Measurements from ENCODE around the gene NT5DC3.

NT5DC3 gene

GRCh38 chr12:103855036-103855712 lies 14.1 kb upstream of the NT5DC3 start:
- Histone ChIP-seq H3K27me3 (ENCODE audit: control insufficient read depth, insufficient read depth, low read length) (no peaks in the 10 kb centered on the region), H3K27ac (ENCODE audit: low read depth, low read length) (no peak overlapping the region), H3K4me3 (ENCODE audit: low read depth, low read length) (no peak overlapping the region), H3K9me3 (ENCODE audit: control insufficient read depth, insufficient read depth, low read depth, low read length) (no peaks in the 10 kb centered on the region), H3K36me3 (ENCODE audit: control insufficient read depth, insufficient read depth, low read length) (no peaks in the 10 kb centered on the region), H3K4me1 (ENCODE audit: control insufficient read depth, insufficient read depth, low read length) (no peaks in the 10 kb centered on the region), H3K9ac (ENCODE audit: low read length) (no peak overlapping the region)

DNA sequence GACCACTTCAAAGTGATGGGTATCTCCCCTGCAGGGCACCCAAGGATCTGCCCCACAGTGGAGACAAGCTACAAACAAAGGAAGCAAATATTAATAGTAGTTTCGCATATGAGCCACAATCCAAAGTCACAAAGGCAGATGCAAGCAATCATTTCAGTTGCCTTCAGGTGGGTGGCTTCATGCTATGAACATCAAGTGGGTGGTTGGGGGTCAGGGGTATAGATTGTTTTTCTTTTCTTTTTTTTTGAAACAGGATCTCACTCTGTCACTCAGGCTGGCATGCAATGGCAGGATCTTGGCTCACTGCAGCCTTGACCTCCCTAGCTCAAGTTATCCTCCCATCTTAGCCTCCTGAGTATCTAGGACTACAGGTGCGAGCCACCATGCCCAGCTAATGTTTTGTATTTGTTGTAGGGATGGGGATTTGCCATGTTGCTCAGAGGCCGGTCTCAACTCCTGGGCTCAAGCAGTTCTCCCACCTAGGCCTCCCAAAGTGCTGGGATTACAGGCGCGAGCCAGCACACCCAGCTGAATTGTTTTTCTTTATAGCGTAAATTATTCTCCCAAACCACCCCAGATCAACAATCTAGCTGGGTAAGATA lies 13.4 kb upstream of the NT5DC3 start:
- no peak overlapping the region for H3K9ac ChIP-seq (ENCODE audit: low read length)
- H3K9me3 ChIP-seq (ENCODE audit: control insufficient read depth, insufficient read depth, low read depth, low read length), result no peaks in the 10 kb centered on the region
- H3K27me3 ChIP-seq (ENCODE audit: control insufficient read depth, insufficient read depth, low read length), result no peaks in the 10 kb centered on the region
- no peak overlapping the region for H3K27ac ChIP-seq (ENCODE audit: low read depth, low read length)
- no peaks in the 10 kb centered on the region for H3K36me3 ChIP-seq (ENCODE audit: control insufficient read depth, insufficient read depth, low read length)
- no peak overlapping the region for H3K4me3 ChIP-seq (ENCODE audit: low read depth, low read length)
- H3K4me1 ChIP-seq (ENCODE audit: control insufficient read depth, insufficient read depth, low read length), result no peaks in the 10 kb centered on the region

DNA sequence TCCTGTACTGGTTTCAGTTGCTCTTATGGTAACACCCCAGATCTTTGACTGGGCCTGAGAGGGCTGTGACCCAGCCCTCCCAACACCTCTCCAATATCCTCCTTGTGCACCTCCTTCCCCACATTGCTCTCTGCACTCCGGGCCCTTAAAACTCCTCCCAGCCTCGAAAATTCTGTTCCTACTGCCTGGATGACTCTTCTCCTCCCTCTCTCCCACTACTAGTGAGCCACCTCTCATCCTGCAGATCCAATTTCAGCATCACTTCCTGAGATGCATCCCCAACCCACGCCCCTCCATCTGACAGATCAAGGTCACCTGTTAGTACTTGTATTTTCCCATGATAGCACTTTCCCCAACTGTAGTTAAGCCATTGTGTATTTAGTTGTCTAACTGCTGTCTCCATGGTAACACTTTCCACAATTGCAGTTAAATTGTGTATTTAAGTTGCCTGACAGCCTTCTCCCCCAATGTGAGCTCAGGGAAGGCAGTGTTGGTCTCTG lies 11.5 kb upstream of the NT5DC3 start:
- no peaks in the 10 kb centered on the region for H3K36me3 ChIP-seq (ENCODE audit: control insufficient read depth, insufficient read depth, low read length)
- no peak overlapping the region for H3K9ac ChIP-seq (ENCODE audit: low read length)
- H3K9me3 ChIP-seq (ENCODE audit: control insufficient read depth, insufficient read depth, low read depth, low read length), result no peaks in the 10 kb centered on the region
- no peak overlapping the region for H3K4me3 ChIP-seq (ENCODE audit: low read depth, low read length)
- no peak overlapping the region for H3K27ac ChIP-seq (ENCODE audit: low read depth, low read length)
- H3K27me3 ChIP-seq (ENCODE audit: control insufficient read depth, insufficient read depth, low read length), result no peaks in the 10 kb centered on the region
- H3K4me1 ChIP-seq (ENCODE audit: control insufficient read depth, insufficient read depth, low read length), result no peaks in the 10 kb centered on the region

DNA sequence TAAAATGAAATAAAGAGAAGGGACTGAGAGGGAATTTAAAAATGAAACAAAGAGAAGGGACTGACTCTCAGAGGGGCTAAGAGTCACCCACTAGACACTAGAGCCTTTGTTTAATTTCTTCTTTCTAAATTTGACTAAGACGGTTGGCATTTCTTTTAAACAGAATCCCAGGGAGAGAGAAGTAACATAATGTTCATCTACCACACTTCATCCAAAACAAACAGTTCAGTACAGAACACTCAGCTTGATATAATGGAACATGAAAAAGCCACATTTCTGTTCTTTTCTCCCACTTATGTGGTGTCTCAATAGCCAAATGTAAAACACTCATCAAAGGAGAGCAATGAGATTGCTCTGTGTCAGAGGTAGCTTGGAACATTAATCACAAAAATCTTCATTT lies 10.1 kb upstream of the NT5DC3 start:
- Histone ChIP-seq H3K36me3 (ENCODE audit: control insufficient read depth, insufficient read depth, low read length) (no peaks in the 10 kb centered on the region), H3K9ac (ENCODE audit: low read length) (no peak overlapping the region), H3K27ac (ENCODE audit: low read depth, low read length) (no peak overlapping the region), H3K4me3 (ENCODE audit: low read depth, low read length) (no peak overlapping the region), H3K4me1 (ENCODE audit: control insufficient read depth, insufficient read depth, low read length) (no peaks in the 10 kb centered on the region), H3K27me3 (ENCODE audit: control insufficient read depth, insufficient read depth, low read length) (no peaks in the 10 kb centered on the region), H3K9me3 (ENCODE audit: control insufficient read depth, insufficient read depth, low read depth, low read length) (no peaks in the 10 kb centered on the region)

DNA sequence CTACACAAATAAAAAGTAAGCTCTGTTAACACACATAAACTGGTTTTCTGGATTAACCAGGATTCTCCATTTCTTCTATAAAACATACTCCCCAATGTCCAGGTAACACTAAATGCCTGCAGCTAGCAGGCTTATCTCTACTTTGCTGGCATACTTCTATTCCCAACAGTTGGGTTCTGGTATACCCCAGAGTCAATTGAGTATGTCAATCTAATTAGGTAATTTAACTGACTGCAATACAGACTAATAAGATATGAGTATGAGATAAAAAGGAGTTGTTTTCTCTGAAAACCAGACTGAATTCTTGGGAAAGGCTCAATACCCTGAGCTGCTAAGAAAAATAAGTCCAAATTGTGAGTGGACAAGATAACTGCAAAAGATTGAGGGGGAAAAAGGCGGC lies 9.4 kb upstream of the NT5DC3 start:
- H3K27ac ChIP-seq (ENCODE audit: low read depth, low read length), result no peak overlapping the region
- no peak overlapping the region for H3K9ac ChIP-seq (ENCODE audit: low read length)
- no peak overlapping the region for H3K4me3 ChIP-seq (ENCODE audit: low read depth, low read length)
- H3K36me3 ChIP-seq (ENCODE audit: control insufficient read depth, insufficient read depth, low read length), result no peaks in the 10 kb centered on the region
- H3K27me3 ChIP-seq (ENCODE audit: control insufficient read depth, insufficient read depth, low read length), result no peaks in the 10 kb centered on the region
- no peaks in the 10 kb centered on the region for H3K9me3 ChIP-seq (ENCODE audit: control insufficient read depth, insufficient read depth, low read depth, low read length)
- no peaks in the 10 kb centered on the region for H3K4me1 ChIP-seq (ENCODE audit: control insufficient read depth, insufficient read depth, low read length)

DNA sequence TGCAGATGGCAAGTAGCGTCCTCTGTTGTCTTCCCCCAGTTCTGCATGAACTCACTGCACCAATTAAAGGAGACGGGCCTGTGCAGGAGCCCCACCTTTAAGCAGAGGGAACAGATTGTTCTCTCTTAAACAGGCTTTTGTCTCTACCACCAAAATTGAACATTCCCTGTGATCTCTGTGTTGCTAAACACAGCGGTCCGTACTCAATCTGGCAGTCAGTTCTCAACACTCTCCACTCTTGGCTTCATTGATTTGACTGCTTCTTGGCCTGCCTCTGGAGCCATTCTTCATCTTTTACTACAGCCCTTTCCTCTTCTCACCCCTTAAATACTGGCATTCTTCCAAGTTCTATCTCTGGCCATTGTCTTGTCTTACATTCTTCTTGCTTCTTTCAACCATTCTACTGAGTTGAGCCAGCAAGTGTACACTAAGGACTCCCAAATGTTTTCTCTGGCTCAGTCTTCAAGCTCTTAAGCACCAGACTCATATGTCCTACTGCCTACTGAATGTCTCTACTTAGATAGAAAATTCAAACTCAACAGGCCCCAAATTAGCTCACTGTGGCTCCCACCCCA lies 8.0 kb upstream of the NT5DC3 start:
- Histone ChIP-seq H3K4me3 (ENCODE audit: low read depth, low read length) (no peak overlapping the region), H3K36me3 (ENCODE audit: control insufficient read depth, insufficient read depth, low read length) (no peaks in the 10 kb centered on the region), H3K27ac (ENCODE audit: low read depth, low read length) (no peak overlapping the region), H3K27me3 (ENCODE audit: control insufficient read depth, insufficient read depth, low read length) (no peaks in the 10 kb centered on the region), H3K9ac (ENCODE audit: low read length) (no peak overlapping the region), H3K9me3 (ENCODE audit: control insufficient read depth, insufficient read depth, low read depth, low read length) (no peaks in the 10 kb centered on the region), H3K4me1 (ENCODE audit: control insufficient read depth, insufficient read depth, low read length) (no peaks in the 10 kb centered on the region)

DNA sequence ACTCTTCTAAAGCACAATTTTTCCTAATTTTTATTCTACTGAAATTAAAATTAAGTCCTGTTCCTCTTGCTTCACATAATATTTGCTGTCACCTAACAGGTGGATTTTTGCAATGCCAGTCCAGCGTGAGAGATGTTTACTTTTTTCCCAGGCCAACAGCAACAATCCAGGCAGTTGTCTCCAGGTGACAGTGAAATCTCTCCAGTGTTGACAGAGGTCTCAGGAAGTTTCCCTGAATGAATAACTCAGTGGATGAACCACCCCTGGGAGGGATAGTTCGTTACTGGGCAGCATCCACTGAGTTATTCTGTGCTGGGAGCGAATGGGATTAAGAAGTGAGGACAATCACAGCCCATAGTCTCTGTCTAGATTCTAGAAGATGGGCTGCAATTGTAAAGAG lies 7.1 kb upstream of the NT5DC3 start:
- H3K27ac ChIP-seq (ENCODE audit: low read depth, low read length), result no peak overlapping the region

GRCh38 chr12:103846415-103846814 lies 5.4 kb upstream of the NT5DC3 start:
- Histone ChIP-seq H3K9ac (ENCODE audit: low read length) (no peak overlapping the region), H3K4me1 (ENCODE audit: control insufficient read depth, insufficient read depth, low read length) (peaks cover 4% of the 10 kb centered on the region; the same call in 1 of the 2 replicates), H3K4me3 (ENCODE audit: low read depth, low read length) (no peak overlapping the region), H3K27me3 (ENCODE audit: control insufficient read depth, insufficient read depth, low read length) (no peaks in the 10 kb centered on the region), H3K27ac (ENCODE audit: low read depth, low read length) (no peak overlapping the region), H3K36me3 (ENCODE audit: control insufficient read depth, insufficient read depth, low read length) (no peaks in the 10 kb centered on the region), H3K9me3 (ENCODE audit: control insufficient read depth, insufficient read depth, low read depth, low read length) (no peaks in the 10 kb centered on the region)

More for the DNA sequence above, 7.1 kb upstream of the NT5DC3 start:
- H3K4me3 ChIP-seq (ENCODE audit: low read depth, low read length), result no peak overlapping the region
- no peaks in the 10 kb centered on the region for H3K27me3 ChIP-seq (ENCODE audit: control insufficient read depth, insufficient read depth, low read length)
- no peaks in the 10 kb centered on the region for H3K4me1 ChIP-seq (ENCODE audit: control insufficient read depth, insufficient read depth, low read length)
- H3K36me3 ChIP-seq (ENCODE audit: control insufficient read depth, insufficient read depth, low read length), result no peaks in the 10 kb centered on the region
- H3K9me3 ChIP-seq (ENCODE audit: control insufficient read depth, insufficient read depth, low read depth, low read length), result no peaks in the 10 kb centered on the region
- H3K9ac ChIP-seq (ENCODE audit: low read length), result no peak overlapping the region

DNA sequence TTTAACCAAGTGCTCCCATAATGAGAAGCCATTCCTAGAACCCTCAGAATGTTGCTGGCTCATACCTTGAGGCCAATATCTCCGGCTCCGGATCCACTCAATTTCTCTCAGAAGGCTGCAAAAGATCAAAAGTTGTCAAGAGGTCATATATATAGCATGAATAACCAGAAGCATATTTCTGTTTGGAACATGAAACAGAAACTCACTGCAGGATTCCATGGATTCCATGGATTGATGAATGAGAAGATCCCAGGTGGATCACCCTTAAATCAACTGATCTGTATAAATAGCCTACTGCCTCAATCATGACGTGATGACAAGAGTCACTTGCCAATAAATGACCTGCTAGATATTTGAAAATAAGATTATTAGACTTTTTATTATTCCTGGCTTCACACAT lies 3.3 kb upstream of the NT5DC3 start:
- peaks cover 10% of the 10 kb centered on the region for H3K27me3 ChIP-seq (ENCODE audit: control insufficient read depth, insufficient read depth, low read length)
- no peaks in the 10 kb centered on the region for H3K9me3 ChIP-seq (ENCODE audit: control insufficient read depth, insufficient read depth, low read depth, low read length)
- no peaks in the 10 kb centered on the region for H3K36me3 ChIP-seq (ENCODE audit: control insufficient read depth, insufficient read depth, low read length)
- H3K4me3 ChIP-seq (ENCODE audit: low read depth, low read length), result no peak overlapping the region
- no peak overlapping the region for H3K27ac ChIP-seq (ENCODE audit: low read depth, low read length)
- H3K9ac ChIP-seq (ENCODE audit: low read length), result no peak overlapping the region
- peaks cover 8% of the 10 kb centered on the region for H3K4me1 ChIP-seq (ENCODE audit: control insufficient read depth, insufficient read depth, low read length)

DNA sequence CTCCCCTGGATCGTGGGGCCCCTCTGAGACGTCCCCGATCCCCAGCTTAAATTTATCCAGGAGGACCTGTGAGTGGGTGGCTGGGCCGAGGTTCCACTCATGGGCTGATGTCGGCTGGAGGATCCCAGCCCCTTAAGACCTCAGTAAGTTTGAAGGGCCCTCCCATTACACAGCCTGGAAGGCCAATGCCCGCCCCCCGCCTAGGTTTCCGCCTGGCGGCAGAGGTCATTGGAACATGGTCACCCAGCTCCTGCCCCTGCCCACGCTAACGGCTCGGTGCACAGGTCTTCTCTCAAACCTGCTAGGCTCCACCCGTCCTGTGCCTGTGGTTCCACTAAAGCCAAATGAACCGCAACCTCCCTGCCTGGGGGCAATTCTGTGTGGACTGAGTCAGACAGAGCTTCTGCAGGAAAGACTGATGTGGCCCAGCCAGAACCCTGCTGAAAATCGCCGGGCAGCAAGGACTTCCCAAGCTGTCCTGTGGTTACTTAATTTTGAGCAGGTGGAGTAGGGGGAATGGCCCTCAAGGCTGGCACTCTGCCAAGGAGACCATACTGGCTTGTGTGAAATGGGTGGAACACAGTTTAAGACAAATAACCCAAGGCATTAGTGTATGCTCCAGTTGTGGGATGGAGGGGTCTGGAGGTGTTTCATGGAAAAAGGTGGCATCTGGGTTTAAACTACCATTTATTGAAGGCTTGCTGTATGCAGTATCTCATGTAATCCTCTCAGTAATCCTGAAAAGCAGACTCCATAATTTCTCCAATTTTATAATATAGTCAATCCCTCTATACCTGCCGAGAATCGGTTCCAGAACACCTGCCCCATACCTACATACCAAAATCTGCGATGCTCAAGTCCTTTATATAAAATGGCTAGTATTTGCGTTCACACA lies 903 bp upstream of the NT5DC3 start:
- Histone ChIP-seq H3K4me1 (ENCODE audit: control insufficient read depth, insufficient read depth, low read length) (peaks cover 8% of the 10 kb centered on the region), H3K9ac (ENCODE audit: low read length) (peak overlapping the region; percentile 27), H3K9me3 (ENCODE audit: control insufficient read depth, insufficient read depth, low read depth, low read length) (no peaks in the 10 kb centered on the region), H3K27me3 (ENCODE audit: control insufficient read depth, insufficient read depth, low read length) (peaks cover 10% of the 10 kb centered on the region), H3K27ac (ENCODE audit: low read depth, low read length) (no peak overlapping the region), H3K4me3 (ENCODE audit: low read depth, low read length) (peak overlapping the region; percentile 84), H3K36me3 (ENCODE audit: control insufficient read depth, insufficient read depth, low read length) (no peaks in the 10 kb centered on the region)

Data from HUES6 (cell line).